DND-41 (cell line): ENCODE results near the gene TMC3.

ENCODE experiments used
- EZH2 ChIP-seq: IDR thresholded peaks from 3 replicates; pipeline ENCODE4 v1.6.1; 2012; ENCODE audit warnings: borderline replicate concordance, low read depth, mild to moderate bottlenecking, moderate library complexity, low read length, inconsistent platforms; ENCODE audit not compliant: severe bottlenecking
- TF ChIP-seq, protein P1 (sequence below): IDR thresholded peaks from 2 replicates; pipeline ENCODE4 v1.5.1; 2012; ENCODE audit warnings: borderline replicate concordance, low read length, moderate library complexity, mild to moderate bottlenecking; ENCODE audit not compliant: poor library complexity, severe bottlenecking; ENCODE audit errors: extremely low read depth

DNA sequence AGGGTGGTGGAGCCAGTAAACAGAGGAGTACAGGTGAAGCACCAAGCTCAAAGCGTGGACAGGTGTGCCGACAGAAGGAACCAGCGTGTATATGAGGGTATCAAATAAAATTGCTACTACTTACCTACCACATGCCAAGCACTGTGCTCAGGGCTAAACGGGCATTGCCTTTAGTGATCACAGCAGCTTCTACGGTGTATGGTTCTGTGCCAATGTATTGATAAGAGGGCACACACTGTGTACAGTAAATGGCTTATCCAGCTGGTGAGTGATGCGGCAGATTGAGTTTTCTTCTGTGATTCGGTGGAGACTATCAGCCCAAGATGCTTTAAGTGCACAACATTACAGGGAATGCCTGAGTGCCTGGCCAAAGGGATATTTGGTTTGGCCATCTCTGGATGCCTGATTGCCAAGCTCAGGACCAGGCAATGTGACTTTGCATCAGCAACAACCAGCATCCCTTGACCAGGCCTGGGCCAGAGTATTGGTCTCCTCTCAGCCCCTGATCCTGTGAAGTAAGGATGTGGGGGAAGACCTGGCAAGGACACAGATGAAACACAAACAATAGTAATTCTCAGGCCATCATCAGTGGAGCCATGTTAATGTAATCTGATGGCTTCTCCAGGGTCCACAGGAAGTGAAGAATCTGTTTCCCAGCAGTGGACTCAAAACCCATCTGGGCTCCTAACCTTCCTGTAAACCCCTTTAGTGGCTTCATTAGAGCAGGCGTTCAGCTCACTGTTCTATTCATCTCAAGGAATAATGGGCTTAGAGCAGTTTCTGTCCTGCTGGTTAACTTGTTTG, 64.2 kb downstream of the TMC3 start:
- TF ChIP-seq, protein P1, sequence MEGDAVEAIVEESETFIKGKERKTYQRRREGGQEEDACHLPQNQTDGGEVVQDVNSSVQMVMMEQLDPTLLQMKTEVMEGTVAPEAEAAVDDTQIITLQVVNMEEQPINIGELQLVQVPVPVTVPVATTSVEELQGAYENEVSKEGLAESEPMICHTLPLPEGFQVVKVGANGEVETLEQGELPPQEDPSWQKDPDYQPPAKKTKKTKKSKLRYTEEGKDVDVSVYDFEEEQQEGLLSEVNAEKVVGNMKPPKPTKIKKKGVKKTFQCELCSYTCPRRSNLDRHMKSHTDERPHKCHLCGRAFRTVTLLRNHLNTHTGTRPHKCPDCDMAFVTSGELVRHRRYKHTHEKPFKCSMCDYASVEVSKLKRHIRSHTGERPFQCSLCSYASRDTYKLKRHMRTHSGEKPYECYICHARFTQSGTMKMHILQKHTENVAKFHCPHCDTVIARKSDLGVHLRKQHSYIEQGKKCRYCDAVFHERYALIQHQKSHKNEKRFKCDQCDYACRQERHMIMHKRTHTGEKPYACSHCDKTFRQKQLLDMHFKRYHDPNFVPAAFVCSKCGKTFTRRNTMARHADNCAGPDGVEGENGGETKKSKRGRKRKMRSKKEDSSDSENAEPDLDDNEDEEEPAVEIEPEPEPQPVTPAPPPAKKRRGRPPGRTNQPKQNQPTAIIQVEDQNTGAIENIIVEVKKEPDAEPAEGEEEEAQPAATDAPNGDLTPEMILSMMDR, result no peak
- no peak for TF ChIP-seq EZH2
